ENCODE data around the gene PEX10.
A peak's percentile ranks its signal among the peaks of the same experiment; 100 is the strongest.

PEX10 gene

DNA sequence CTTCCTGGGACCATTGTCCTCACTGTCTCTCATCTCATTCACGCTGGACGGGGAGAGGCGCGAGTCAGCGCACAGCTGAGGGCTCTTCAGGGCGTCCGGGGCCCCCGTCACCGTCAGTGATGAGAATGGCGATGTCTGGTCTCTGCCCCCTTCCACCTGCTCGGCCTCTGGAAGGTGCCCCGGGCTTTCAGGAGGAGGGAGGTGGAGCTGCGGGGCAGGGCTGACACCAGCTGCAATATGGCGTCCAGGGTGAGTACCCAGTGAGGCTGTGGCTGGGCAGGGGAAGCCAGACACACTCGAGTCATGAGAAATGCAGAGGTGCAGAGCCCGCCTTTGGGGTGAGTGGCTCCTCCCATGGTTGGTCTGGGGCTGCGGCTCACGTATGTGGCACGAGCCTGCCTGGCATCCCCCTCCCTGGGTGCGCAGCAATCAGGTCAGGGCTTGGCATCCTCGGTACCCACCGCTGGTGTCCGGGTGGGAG lies 36.1 kb downstream of the PEX10 start:
- DNase-seq (ENCODE audit: low spot score) (no peak), FAIRE-seq (no peak)

- FAIRE-seq (no peak), DNase-seq (ENCODE audit: low spot score) (no peak)
Observed at GRCh38 chr1:2375923-2376260, 36.5 kb downstream of the PEX10 start.

DNA sequence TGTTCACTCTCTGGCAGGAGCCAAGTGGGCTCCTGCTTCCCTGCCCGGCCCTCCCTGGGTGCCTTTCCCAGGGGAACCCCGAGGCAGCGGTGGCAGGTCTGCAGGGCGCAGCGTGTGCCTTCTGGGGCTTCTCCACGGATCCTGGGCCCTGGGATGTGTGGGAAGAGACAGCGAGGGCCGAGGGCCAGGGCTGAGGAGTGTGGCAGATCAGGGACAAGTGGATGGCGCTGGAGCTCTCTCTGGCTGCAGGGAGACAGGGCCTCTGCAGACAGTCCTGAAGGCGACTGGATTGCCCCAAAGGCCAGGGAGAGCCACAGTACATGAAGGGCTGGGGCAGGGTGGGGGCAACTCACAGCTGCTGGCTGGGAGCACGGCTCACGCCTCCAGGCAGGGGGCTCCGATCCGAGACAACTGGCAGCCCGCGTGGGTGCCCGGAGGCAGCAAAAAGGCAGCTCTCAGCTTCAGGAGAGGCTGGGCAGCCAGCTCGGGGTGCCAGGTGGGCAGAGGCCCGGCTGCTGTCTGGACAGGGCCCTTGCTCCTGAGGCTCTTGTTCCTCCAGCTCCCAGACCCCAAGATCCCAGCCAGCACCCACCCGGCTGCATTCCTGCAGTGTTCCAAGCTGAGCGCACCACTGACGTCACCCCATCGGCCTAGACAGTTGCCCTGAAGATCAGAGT lies 37.0 kb downstream of the PEX10 start:
- FAIRE-seq (no peak), DNase-seq (ENCODE audit: low spot score) (no peak)

GRCh38 chr1:2374252-2375155 lies 37.9 kb downstream of the PEX10 start:
- DNase-seq (ENCODE audit: low spot score): no peak
- no peak for FAIRE-seq

GRCh38 chr1:2373551-2374251 lies 38.7 kb downstream of the PEX10 start:
- DNase-seq (ENCODE audit: low spot score): no peak
- no peak for FAIRE-seq

DNA sequence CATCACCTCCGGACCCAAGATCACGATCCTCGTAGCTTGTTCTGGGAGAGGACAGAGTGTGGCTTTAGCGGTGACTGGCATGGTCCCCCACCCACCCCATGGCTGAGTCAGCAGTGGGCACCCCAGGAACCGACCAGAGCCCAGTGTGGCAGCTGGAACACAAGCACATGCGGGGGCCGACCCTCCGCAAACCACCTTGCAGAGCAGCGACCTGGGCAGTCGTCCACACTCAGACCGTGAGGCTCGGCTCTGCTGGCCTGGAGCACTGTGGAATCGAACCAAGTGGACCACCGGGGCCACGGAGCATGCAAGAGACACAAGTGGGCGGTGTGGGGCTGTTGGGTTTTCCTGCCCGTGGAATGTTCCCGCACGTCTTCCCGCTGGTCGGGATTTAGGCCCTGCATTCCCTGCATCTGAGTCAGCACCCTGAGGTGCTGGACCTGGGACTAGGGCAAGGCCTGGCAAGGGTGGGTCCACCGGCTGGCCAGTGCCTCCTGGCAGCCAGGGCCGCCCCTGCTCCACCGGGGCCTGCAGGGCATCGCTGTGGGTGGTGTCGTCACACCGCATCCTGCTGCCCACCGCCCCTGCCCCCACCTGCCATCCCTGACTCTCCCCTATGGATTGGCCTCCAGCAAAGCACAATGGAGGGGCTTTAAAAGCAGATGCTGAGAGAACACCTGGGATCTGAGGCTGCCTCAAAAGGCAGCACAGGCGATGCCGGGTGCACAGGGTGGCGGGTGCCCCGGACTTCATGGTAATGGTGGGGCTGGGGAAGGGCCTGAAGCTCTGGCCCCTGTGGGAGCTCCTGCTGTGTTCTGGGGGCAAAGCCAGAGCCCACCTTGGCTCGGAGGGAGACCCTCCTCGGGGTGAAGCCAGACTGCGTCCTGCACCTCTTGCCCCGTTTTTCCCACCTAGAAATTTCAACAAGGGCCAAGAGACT lies 39.5 kb downstream of the PEX10 start:
- no peak for DNase-seq (ENCODE audit: low spot score)
- FAIRE-seq: no peak

DNA sequence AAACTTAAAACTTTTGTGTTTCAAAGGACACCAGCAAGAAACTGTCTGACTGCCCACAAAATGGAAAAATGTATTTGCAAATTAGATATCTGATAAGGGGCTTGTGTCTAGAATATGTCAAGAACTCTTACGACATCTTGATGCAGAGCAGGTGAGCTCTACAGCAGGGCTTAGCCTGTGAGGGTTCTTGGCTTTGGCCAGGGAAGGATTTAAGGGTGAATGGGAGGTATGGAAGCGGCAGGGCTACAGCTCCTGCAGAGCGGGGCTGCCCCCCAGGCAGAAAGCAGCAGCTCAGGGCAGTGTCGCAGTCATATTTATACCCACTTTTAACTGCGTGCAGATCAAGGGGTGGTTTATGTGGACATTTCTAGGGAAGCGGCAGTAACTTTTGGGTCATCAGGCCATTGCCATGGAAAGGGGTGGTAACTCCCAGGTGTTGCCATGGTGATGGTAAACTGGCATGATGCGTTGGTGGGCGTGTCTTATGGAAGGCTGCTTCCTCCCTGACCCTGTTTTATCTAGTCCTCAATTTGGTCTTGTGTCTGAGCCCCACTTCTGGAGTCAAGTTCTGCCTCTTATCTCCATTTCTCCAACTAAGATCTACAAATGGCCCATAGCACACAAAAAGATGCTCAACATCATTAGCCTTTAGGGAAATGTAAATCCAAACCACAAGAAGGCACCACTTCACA lies 44.2 kb downstream of the PEX10 start:
- FAIRE-seq (no peak), DNase-seq (ENCODE audit: low spot score) (no peak)

- DNase-seq (ENCODE audit: low spot score): no peak
- FAIRE-seq: no peak
Observed at GRCh38 chr1:2363847-2364513, 48.4 kb downstream of the PEX10 start.

DNA sequence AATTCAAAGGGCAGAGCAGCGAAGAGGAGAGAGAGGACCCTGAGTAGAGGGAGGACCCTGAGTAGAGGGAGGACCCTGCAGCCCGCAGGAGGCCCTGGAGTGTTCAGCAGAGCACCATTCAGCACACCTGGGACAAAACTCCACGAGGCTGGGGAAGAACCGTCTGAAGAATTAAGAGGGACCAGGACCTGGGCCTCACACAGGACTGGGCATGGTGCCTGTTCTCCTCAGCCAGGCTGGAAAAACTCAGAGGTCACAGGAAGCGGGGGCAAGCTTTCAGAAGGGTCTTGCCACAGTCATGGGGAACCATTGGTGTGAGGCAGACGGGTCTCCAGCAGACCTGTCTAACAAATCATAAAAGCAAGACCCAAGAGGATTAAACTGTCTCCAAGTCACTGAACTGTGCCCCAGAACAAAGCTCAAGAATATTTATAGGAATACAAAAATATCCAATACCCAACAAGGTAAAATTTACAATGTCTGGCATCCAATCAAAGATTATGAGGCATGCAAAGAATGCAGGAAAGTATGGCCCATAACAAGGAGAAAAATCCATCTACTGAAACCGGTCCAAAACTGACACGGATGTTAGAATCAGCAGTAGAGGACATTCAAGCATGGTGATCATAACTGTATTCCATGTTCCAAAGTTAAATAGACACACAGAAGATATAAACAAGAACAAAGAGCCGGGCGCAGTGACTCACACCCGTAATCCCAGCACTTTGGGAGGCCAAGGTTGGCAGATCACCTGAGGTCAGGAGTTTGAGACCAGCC lies 51.6 kb downstream of the PEX10 start:
- FAIRE-seq: no peak
- DNase-seq (ENCODE audit: low spot score): peak; percentile 27

GRCh38 chr1:2358651-2359640 lies 53.4 kb downstream of the PEX10 start:
- DNase-seq (ENCODE audit: low spot score) (no peak), FAIRE-seq (no peak)

DNA sequence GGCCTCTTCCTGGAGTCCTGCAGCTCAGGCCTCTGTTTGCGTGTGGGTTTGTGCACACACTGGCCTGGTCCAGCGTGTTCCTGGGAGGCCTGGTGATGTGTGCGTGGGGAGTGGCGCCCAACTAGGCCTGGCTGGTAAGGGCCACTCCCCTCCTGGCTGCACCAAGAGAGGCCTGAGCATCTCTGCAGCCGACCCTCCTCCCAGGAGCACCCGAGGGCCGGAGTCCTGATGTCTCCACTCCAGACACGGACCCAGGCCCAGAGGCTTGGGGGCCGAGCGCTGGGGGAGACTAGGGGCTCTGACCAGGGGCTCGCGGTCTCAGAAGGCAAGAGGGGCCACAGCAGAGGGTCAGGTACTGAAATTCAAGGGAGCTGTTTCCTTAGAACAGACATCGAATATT lies 54.3 kb downstream of the PEX10 start:
- FAIRE-seq (no peak), DNase-seq (ENCODE audit: low spot score) (no peak)

DNA sequence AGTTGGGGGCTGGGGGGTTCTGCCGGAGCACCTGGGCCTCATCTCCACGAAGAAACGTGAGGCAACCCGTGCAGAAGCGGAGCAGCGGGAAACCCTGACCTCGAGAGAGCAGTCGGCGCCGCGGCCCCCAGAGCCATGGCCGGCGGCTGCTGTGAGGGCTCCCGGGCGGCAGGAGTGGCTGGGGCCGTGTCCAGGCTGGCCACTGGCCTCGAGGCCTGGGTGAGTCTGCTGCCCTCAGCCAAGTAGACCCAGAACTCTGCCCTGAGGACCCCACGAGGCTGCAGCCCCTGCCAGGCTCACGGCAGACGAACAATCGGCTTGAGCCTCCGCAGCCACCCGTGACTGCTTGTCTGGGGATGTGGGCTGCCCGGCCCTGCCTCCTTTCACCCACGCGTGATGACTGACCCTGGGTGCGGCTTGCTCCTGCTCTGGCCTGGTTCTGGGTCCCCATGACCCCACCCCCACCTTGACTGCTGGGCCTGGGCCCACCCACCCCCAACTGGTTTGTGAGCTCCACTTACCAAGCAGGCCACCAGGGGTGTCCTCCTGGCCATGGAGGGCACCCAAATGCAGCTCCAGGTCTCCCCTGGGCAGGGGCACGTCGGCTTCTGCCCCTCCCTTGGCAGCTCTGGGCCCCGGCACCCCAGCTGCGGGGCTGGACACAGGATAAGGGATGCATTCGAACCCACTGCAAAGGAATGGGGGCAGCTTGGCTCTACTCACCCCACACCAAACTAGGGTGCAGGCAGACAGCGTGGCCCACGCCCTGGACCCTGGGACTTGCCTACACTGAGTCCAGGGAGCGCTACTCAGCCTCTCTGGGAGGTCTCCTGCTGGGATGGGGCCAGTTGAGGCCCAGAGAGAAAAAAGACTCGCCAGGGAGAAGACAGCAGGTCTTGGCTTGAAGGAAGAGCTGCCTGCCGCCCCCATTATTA lies 55.2 kb downstream of the PEX10 start:
- FAIRE-seq: no peak
- DNase-seq (ENCODE audit: low spot score): no peak

- no peak for DNase-seq (ENCODE audit: low spot score)
- FAIRE-seq: no peak
Observed at GRCh38 chr1:2356401-2356800, 56.0 kb downstream of the PEX10 start.

GRCh38 chr1:2355373-2356261 lies 56.7 kb downstream of the PEX10 start:
- FAIRE-seq (no peak), DNase-seq (ENCODE audit: low spot score) (no peak)

DNA sequence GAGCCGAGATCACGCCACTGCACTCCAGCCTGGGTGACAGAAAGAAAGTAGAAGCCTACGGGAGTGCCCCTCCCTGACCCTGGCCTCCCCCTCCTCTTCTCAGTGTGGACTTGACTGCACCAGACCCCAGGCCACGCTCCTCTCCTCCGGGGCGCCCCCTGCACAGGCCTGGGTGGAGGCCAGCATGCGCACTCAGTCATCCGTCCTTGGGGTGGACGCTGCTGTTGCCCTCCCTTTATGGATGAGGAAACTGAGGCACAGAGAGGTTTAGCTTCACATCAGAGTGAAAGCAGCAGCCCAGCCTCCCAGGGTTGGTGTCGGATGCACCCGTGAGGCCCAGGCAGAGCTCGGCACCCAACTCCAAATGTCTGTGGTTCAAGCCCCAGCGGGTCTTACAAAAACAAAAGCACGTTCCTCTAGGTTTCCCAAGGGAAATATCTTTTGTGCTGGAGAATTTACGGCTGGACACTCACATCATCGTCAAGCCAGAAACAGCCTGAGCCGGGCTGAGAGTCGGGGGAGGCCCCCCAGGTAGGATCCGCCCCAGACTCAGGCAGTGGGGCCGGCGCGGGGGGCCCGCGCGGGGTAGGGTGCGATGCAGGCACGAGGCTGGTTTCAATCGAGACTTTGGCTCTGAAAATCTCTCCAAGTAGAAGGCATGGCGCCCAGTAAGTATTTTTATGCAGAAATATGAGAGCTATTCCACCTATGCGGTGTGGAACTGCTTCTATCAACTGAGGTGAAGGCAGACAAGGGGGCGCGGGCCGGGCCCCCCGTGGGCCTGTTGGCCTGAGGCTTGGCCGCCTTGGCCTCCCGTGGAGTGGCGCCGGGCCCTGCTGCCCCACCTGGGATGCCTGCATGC lies 57.6 kb downstream of the PEX10 start:
- FAIRE-seq (no peak), DNase-seq (ENCODE audit: low spot score) (no peak)

Data from urothelium cell line (cell line).